ENCODE measurements around the gene PCDHGA10. TPM values are rescaled to one million over a fixed set of nuclear protein-coding genes. Genes with fewer than 3 reads are reported as not detected.
"Not testable (repeated sequence)": the region's sequence is repeated elsewhere in the genome, so short reads cannot be mapped to it uniquely, and the experiment has no call there.

The PCDHGA10 gene
- total RNA-seq, 1 donor from 2014 or later, result 6.1 TPM

DNA sequence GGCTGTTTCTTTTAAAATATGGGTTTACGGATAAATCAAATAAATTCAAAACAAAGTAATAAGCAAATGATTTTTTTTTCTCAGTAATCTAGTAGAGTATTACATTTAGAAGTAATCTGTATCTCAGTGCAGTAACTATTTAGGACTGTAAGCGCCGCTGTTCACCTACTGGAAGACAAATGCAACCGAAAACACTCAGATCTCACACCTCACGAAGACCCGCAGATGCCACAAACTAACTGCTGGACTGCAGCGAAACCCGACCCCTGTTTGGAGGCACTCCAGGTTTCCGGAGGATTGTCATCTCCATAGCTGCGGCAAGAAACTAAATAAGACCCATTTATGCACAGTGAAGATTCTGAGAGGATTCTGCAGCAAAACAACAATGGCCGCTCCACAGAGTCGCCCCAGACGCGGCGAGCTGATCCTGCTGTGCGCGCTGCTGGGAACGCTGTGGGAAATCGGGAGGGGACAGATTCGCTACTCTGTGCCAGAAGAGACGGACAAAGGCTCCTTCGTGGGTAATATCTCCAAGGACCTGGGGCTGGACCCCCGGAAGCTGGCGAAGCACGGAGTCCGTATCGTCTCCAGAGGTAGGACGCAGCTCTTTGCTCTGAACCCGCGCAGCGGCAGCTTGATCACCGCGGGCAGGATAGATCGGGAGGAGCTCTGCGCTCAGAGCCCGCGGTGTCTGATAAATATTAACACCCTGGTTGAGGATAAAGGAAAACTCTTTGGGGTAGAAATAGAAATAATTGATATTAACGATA is 20.2 kb upstream of the PCDHGA10 start, which contains the start of gene PCDHGA8:
Gene PCDHGA8, plus strand, starts transcription at position 205 of the 770 bp plus-strand sequence. Its CDS starts 181 bp downstream, at position 386.
- DNase-seq, result no peak

DNA sequence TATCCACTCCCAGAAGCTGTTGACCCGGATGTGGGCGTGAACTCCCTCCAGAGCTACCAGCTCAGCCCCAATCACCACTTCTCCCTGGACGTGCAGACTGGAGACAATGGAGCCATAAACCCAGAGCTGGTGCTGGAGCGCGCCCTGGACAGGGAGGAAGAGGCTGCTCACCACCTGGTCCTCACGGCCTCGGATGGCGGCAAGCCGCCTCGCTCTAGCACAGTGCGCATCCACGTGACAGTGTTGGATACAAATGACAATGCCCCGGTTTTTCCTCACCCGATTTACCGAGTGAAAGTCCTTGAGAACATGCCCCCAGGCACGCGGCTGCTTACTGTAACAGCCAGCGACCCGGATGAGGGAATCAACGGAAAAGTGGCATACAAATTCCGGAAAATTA is 19.5 kb upstream of the PCDHGA10 start:
- DNase-seq, result no peak

- DNase-seq, result not testable (repeated sequence)
Observed at GRCh38 chr5:141394401-141395187, 18.2 kb upstream of the PCDHGA10 start.

- peak; percentile 16 for DNase-seq
Observed at GRCh38 chr5:141397756-141398551, 14.8 kb upstream of the PCDHGA10 start, which contains the start of gene PCDHGB5. Gene PCDHGB5 (plus strand): TSS chr5:141397947. CDS start chr5:141398128, 181 bp downstream.

- DNase-seq, result no peak
Observed at GRCh38 chr5:141398608-141399007, 14.2 kb upstream of the PCDHGA10 start.

GRCh38 chr5:141399555-141400258 is 13.1 kb upstream of the PCDHGA10 start:
- DNase-seq, result no peak

DNA sequence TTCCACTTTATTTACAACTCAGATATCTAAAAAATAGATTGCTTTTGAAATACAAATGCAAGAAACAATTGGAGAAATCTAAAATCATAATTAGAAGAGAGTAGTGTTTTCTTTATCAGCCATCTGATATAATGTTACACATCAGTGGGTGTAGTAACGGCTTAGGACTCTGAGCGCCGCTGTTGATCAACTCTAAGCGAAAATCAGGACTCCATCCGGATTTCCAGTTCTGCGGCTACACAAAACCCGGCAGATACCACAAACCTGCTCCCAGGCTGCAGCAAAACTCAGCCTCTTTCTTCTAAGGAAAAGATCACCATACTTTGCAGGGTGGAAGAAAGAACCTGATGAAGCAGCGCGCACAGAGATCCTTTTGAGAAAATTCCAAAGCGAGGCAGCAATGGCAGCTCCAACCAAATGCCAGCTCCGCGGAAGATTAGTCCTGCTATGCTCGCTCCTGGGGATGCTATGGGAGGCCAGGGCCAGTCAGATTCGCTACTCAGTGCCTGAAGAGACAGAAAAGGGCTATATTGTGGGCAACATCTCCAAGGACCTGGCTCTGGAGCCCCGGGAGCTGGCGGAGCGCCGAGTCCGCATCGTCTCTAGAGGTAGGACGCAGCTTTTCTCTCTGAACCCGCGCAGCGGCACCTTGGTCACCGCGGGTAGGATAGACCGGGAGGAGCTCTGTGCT is 10.1 kb upstream of the PCDHGA10 start, which contains the start of gene PCDHGA9:
Gene PCDHGA9, plus strand, starts transcription at position 226 of the 691 bp plus-strand sequence. Its CDS starts 175 bp downstream, at position 401.
- DNase-seq, result peak; percentile 33

DNA sequence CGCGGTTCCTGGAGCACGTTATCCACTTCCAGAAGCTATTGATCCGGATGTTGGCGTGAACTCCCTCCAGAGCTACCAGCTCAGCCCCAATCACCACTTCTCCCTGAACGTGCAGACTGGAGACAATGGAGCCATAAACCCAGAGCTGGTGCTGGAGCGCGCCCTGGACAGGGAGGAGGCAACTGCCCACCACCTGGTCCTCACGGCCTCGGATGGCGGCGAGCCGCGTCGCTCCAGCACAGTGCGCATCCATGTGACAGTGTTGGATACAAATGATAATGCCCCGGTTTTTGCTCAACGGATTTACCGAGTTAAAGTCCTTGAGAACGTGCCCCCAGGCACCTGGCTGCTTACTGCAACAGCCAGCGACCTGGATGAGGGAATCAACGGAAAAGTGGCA is 9.4 kb upstream of the PCDHGA10 start:
- DNase-seq, result no peak

DNA sequence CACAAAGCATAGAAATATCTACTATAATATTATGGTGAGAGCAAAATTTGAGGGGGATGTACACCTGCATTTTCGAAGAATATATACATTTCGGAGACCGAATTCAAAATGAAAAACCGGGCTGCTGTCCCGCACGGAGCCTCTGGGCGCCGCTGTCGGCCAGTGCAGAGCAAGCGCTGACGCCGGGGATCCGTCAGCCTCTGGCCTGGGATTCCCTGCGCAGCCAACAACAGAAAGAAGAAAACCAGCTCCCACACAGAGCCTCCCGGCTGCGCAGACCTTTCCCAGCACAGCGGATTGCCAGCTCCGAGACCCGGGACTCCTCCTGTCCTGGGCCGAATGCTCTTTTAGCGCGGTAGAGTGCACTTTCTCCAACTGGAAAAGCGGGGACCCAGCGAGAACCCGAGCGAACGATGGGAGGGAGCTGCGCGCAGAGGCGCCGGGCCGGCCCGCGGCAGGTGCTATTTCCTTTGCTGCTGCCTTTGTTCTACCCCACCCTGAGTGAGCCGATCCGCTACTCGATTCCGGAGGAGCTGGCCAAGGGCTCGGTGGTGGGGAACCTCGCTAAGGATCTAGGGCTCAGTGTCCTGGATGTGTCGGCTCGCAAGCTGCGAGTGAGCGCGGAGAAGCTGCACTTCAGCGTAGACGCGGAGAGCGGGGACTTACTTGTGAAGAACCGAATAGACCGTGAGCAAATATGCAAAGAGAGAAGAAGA is 4.8 kb upstream of the PCDHGA10 start, which contains the start of gene PCDHGB6:
Gene PCDHGB6, plus strand, starts transcription at position 232 of the 716 bp plus-strand sequence. Its CDS starts 182 bp downstream, at position 414.
- DNase-seq, result peak; percentile 50

- no peak for DNase-seq
Observed at GRCh38 chr5:141409598-141410306, 3.0 kb upstream of the PCDHGA10 start.

DNA sequence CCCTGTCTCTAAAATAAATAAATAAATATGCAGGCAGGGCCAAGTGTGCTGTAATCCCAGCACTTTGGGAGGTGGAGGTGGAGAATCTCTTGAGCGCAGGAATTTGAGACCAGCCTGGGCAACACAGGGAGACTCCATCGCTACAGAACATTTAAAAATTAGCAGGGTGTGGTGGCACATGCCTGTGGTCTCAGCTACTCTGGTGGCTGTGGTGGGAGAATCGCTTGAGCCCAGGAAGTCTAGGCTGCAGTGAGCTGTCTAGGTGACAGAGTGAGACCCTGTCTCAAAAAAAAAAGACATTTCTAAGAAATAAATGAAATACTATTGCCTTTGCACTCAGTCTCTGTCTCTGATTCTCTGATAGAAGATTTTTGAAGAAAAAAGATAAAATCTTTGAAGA is 1.2 kb upstream of the PCDHGA10 start:
- DNase-seq, result no peak

DNA sequence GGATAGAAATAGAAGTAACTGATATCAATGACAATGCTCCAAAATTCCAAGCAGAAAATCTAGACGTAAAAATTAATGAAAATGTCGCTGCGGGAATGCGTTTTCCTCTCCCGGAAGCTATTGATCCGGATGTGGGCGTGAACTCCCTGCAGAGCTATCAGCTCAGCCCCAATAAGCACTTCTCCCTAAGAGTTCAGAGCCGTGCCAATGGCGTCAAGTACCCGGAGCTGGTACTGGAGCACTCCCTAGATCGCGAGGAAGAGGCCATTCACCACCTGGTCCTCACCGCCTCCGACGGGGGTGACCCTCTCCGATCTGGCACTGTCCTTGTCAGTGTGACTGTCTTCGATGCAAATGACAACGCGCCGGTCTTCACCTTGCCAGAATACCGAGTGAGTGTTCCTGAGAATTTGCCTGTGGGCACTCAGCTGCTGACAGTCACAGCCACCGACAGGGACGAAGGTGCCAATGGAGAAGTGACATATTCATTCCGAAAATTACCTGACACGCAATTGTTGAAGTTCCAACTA is 818 bp downstream of the PCDHGA10 start:
- no peak for DNase-seq

GRCh38 chr5:141414548-141415274 is 1.9 kb downstream of the PCDHGA10 start:
- DNase-seq, result not testable (repeated sequence)

DNA sequence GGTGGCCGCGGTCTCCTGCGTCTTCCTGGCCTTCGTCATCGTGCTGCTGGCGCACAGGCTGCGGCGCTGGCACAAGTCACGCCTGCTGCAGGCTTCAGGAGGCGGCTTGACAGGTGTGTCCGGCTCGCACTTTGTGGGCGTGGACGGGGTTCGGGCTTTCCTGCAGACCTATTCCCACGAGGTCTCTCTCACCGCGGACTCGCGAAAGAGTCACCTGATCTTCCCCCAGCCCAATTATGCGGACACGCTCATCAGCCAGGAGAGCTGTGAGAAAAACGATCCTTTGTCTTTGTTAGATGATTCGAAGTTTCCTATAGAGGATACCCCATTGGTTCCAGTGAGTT is 2.5 kb downstream of the PCDHGA10 start:
- DNase-seq, result not testable (repeated sequence)

- peak; percentile 64 for DNase-seq
Observed at GRCh38 chr5:141417494-141418172, 4.8 kb downstream of the PCDHGA10 start, which contains the start of gene PCDHGB7. Gene PCDHGB7 (plus strand): TSS chr5:141417677. CDS start chr5:141417860, 183 bp downstream.

DNA sequence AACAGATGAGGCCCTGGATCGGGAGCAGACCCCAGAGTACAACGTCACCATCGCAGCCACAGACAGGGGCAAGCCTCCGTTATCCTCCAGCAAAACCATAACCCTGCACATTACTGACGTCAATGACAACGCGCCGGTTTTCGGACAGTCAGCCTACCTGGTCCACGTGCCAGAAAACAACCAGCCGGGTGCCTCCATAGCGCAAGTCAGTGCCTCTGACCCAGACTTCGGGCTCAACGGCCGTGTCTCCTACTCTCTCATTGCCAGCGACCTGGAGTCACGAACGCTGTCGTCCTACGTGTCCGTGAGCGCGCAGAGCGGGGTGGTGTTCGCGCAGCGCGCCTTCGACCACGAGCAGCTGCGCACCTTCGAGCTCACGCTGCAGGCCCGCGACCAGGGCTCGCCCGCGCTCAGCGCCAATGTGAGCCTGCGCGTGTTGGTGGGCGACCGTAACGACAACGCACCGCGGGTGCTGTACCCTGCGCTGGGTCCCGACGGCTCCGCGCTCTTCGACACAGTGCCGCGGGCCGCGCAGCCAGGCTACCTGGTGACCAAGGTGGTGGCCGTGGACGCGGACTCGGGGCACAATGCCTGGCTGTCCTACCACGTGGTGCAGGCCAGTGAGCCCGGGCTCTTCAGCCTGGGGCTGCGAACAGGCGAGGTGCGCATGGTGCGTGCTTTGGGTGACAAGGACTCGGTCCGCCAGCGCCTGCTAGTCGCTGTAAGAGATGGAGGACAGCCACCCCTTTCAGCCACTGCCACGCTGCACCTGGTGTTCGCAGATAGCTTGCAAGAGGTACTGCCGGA is 6.5 kb downstream of the PCDHGA10 start:
- DNase-seq, result no peak

Measured in tongue (tissue), 2 donors.